Calu3 (cell line): Measurements from ENCODE around the gene RANBP3. TPM values are rescaled to one million over a fixed set of nuclear protein-coding genes. Genes with fewer than 3 reads are reported as not detected.

Experiments used
- BruUV-seq: library from RNA; stranded (reverse); fragments of 400-500 nt; replicated peaks from 2 replicates; lab custom pipeline; 2021; lab: Mats Ljungman, UMichigan
- CTCF ChIA-PET: fragments of 300-600 bp; sonication (Branson Sonifier 250); formaldehyde crosslinking; loops from one replicate; lab custom pipeline; 2022; ENCODE audit warnings: antibody characterized with exemption; lab: Charles Lee
- DNase-seq: peaks from one replicate; pipeline ENCODE4 v3.0.0; 2022
- H3K27ac Mint-ChIP-seq: one replicate; pipeline ENCODE4 v1.8.0; 2022; ENCODE audit warnings: mixed read lengths; ENCODE audit not compliant: unreplicated experiment
- H3K27me3 Mint-ChIP-seq: one replicate; pipeline ENCODE4 v1.8.0; 2022; ENCODE audit warnings: mixed read lengths; ENCODE audit not compliant: unreplicated experiment
- H3K36me3 Mint-ChIP-seq: one replicate; pipeline ENCODE4 v1.8.0; 2022; ENCODE audit warnings: mild to moderate bottlenecking, moderate library complexity, mixed read lengths; ENCODE audit not compliant: insufficient read depth, unreplicated experiment
- H3K4me1 Mint-ChIP-seq: one replicate; pipeline ENCODE4 v1.8.0; 2022; ENCODE audit warnings: mild to moderate bottlenecking, low read depth, mixed read lengths; ENCODE audit not compliant: unreplicated experiment
- H3K4me3 Mint-ChIP-seq: one replicate; pipeline ENCODE4 v1.8.0; 2022; ENCODE audit warnings: mild to moderate bottlenecking, low read depth, moderate library complexity, mixed read lengths; ENCODE audit not compliant: unreplicated experiment
- H3K9me3 Mint-ChIP-seq: one replicate; pipeline ENCODE4 v1.8.0; 2022; ENCODE audit warnings: low read depth, mixed read lengths; ENCODE audit not compliant: unreplicated experiment
- intact Hi-C: fragments of 100-400 bp; cut with micrococcal nuclease; formaldehyde crosslinking; loops from one replicate; pipeline ENCODE4 v1.10.0; 2022; ENCODE audit not compliant: unreplicated experiment
- total RNA-seq: library from RNA; stranded (reverse); gene quantifications from 2 replicates; pipeline ENCODE4 v1.2.3, GENCODE V29; 2022
- TF ChIP-seq, protein P1 (sequence below): fragments of 200-600 bp; IDR thresholded peaks from one replicate; pipeline ENCODE4 v1.8.0; 2022; ENCODE audit warnings: antibody characterized with exemption; ENCODE audit not compliant: unreplicated experiment

The RANBP3 gene
- total RNA-seq, 1 experiment from 2014 or later, result 58.4 TPM

DNA sequence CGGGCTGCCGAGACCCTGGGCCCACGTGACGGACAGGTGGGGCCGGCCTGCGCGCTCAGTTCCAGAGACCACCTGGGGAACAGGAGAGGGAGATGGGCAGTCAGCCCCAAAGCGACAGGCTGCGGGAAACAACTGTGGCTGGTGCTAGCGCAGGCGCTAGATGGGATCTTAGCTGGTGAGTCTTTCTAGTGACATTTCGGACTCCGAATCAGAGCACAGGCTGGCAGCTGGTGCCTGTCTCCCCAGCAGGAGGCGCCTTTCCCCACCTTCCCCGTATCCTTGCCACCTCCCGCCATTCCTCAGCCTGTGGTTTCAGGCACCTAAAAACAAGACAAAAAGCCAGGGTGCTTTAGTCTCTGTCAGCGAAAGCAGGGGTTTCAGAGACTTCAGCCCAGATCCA is 19.4 kb upstream of the RANBP3 start:
- Mint-ChIP-seq H3K9me3 (no peaks in the 10 kb centered on the region), H3K4me1 (no peaks in the 10 kb centered on the region), H3K27me3 (no peaks in the 10 kb centered on the region), H3K27ac (no peak overlapping the region), H3K4me3 (no peak overlapping the region), H3K36me3 (no peaks in the 10 kb centered on the region)
- TF ChIP-seq, protein P1, sequence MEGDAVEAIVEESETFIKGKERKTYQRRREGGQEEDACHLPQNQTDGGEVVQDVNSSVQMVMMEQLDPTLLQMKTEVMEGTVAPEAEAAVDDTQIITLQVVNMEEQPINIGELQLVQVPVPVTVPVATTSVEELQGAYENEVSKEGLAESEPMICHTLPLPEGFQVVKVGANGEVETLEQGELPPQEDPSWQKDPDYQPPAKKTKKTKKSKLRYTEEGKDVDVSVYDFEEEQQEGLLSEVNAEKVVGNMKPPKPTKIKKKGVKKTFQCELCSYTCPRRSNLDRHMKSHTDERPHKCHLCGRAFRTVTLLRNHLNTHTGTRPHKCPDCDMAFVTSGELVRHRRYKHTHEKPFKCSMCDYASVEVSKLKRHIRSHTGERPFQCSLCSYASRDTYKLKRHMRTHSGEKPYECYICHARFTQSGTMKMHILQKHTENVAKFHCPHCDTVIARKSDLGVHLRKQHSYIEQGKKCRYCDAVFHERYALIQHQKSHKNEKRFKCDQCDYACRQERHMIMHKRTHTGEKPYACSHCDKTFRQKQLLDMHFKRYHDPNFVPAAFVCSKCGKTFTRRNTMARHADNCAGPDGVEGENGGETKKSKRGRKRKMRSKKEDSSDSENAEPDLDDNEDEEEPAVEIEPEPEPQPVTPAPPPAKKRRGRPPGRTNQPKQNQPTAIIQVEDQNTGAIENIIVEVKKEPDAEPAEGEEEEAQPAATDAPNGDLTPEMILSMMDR, result no peak
- CTCF ChIA-PET, result no interaction called here
- no peak for DNase-seq
- intact Hi-C loops, result no loop called here
- BruUV-seq, result no TSS peak

DNA sequence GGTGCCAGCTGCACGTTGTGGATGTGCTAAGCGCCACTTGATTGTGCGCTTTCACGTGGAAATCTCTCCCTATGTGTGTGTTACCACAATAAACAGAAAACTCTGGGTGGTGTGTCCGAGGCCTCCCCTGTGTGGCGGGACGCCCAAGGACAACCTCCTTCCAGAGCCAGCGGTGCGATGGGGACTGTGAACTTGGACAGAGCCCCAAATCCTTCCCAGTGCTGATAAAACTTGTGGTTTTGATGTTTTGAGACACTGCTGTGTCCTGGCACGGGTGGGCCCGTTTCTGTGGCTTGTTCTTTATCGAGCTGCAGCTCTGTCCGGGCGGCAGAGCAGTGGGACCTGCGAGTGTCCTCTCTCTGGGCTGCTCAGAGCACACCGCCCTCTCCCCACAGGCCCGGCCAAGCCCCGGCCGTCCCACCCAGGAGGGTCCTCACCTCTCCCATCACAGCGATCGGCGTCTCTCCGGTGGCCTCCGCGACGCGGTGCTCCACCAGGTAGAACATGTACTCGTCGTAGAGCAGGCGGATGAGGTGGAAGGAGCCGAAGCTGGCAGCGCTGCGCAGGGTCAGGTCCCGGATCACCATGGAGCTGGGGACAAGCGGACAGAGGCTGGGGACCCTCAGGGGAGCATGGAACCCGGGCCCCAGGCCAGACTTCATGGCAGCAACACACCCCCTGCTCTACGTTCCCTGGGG is 18.8 kb upstream of the RANBP3 start:
- H3K9me3 Mint-ChIP-seq, result no peaks in the 10 kb centered on the region
- CTCF ChIA-PET, result no interaction called here
- BruUV-seq, result no TSS peak
- no peak overlapping the region for H3K27ac Mint-ChIP-seq
- H3K4me3 Mint-ChIP-seq, result no peak overlapping the region
- DNase-seq, result no peak
- no peaks in the 10 kb centered on the region for H3K36me3 Mint-ChIP-seq
- TF ChIP-seq, protein P1, result no peak
- no peaks in the 10 kb centered on the region for H3K27me3 Mint-ChIP-seq
- H3K4me1 Mint-ChIP-seq, result no peaks in the 10 kb centered on the region
- intact Hi-C loops, result no loop called here

DNA sequence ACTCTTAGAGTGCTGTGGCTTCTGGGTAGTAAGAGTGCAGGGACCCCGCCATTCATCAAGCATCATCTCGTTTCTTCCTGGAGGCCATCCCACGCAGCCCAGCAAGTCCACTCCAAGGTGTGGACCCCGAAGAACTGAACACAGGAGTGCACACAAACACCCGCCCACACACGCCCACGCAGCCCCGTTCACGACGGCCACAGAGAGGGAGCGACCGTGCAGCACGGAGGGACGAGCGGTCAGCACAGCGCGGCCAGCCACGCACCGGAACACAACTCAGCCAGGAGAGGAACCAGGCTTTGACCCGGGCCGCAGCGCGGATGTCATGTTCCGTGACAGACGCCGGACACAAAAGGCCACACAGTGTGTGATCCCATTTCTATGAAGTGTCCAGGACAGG is 18.2 kb upstream of the RANBP3 start:
- CTCF ChIA-PET, result interaction anchor here (0.7 kb wide), 1 partner anchor 192 kb away, joined by 3 read pairs; no protein-coding TSS in a partner anchor
- no TSS peak for BruUV-seq
- TF ChIP-seq, protein P1, result no peak
- no peaks in the 10 kb centered on the region for H3K9me3 Mint-ChIP-seq
- intact Hi-C loops, result no loop called here
- no peaks in the 10 kb centered on the region for H3K36me3 Mint-ChIP-seq
- H3K4me1 Mint-ChIP-seq, result no peaks in the 10 kb centered on the region
- no peak overlapping the region for H3K27ac Mint-ChIP-seq
- H3K4me3 Mint-ChIP-seq, result no peak overlapping the region
- no peaks in the 10 kb centered on the region for H3K27me3 Mint-ChIP-seq
- no peak for DNase-seq

DNA sequence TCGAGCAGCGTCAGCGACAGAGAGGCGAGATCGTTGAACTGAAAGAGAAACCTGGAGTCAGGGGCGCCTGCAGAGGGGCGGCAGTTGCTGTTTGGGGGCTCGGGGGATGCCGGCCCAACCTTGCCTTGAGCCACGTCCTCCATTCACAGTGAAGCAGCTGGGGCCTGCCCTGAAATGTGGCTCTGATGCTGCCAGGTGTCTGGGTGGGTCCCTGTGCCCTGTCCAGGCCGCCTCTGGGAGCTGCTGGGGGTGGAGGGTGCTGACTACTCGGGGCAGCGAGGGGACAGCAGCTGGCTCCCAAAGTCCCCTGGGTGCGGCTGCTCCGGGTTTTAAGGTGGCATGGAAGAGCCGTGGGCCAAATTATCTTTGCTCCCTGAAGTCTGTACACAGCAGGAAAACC is 17.7 kb upstream of the RANBP3 start:
- no peak overlapping the region for H3K4me3 Mint-ChIP-seq
- no peaks in the 10 kb centered on the region for H3K27me3 Mint-ChIP-seq
- BruUV-seq, result no TSS peak
- H3K9me3 Mint-ChIP-seq, result no peaks in the 10 kb centered on the region
- intact Hi-C loops, result no loop called here
- H3K27ac Mint-ChIP-seq, result no peak overlapping the region
- H3K4me1 Mint-ChIP-seq, result no peaks in the 10 kb centered on the region
- CTCF ChIA-PET, result interaction anchor here (0.7 kb wide), 1 partner anchor 191 kb away, joined by 3 read pairs; no protein-coding TSS in a partner anchor
- H3K36me3 Mint-ChIP-seq, result no peaks in the 10 kb centered on the region
- TF ChIP-seq, protein P1, result no peak
- no peak for DNase-seq
